ENCODE data around the gene CHMP4B. TPM values are rescaled to one million over a fixed set of nuclear protein-coding genes. Genes with fewer than 3 reads are reported as not detected.

CHMP4B gene
- total and polyA plus RNA-seq, 2 donors (not counting 1 experiment from before 2014, with no cell fraction given), result 62.3 to 83.9 TPM

GRCh38 chr20:33770005-33770404 lies 41.1 kb upstream of the CHMP4B start:
- Mint-ChIP-seq H3K9me3 (ENCODE audit: insufficient read depth) (no peaks in the 10 kb centered on the region), H3K27ac (peak overlapping the region; percentile 70), H3K4me3 (peak overlapping the region; percentile 61), H3K27me3 (no peaks in the 10 kb centered on the region), H3K4me1 (peaks cover 31% of the 10 kb centered on the region)
- no peak overlapping the region for H3K9ac ChIP-seq (ENCODE audit: low read length)
- no peaks in the 10 kb centered on the region for H3K79me2 ChIP-seq (ENCODE audit: control insufficient read depth, insufficient read depth, low read length)
- TF ChIP-seq EZH2 (IDR thresholded peaks at IDR 0.05; ENCODE audit: borderline replicate concordance, insufficient read depth, low read depth, low read length, poor library complexity, severe bottlenecking), result no peak
- TF ChIP-seq CTCF (IDR thresholded peaks at IDR 0.05), result no peak
- ATAC-seq (ENCODE audit: low read depth) (peak; percentile 41), DNase-seq (peak; percentile 42)
- no peaks in the 10 kb centered on the region for H4K20me1 ChIP-seq (ENCODE audit: control insufficient read depth, insufficient read depth, low read length, poor library complexity, severe bottlenecking)
- no peak overlapping the region for H3K4me2 ChIP-seq (replicated peaks; ENCODE audit: low read depth, low read length, poor library complexity, severe bottlenecking)
- no peak overlapping the region for H2AFZ ChIP-seq (ENCODE audit: insufficient read depth, low read depth, low read length, poor library complexity, severe bottlenecking)
- peaks cover 21 to 27% of the 10 kb centered on the region in 2 donors for H3K4me1 ChIP-seq (ENCODE audit: control insufficient read depth in 2 of 2, insufficient read depth in 2 of 2, low read length in 2 of 2)
- peaks cover 0 to 18% of the 10 kb centered on the region in 2 experiments for H3K36me3 ChIP-seq (replicated peaks in 1 of 2; ENCODE audit: control extremely low read depth in 1 of 2, control insufficient read depth in 1 of 2, extremely low read depth in 1 of 2, insufficient read depth in 2 of 2, low read length in 1 of 2)
- CTCF ChIA-PET, result interaction anchor here (0.8 to 2.7 kb wide), 4 partner anchors 22 to 300 kb away, joined by 3 to 10 read pairs (median 7); partner anchors contain the start of gene CHMP4B
- H3K27me3 ChIP-seq (replicated peaks in 1 of 4; ENCODE audit: control extremely low read depth in 1 of 4, control insufficient read depth in 3 of 4, insufficient read depth in 4 of 4, low read length in 3 of 4), result no peaks in the 10 kb centered on the region
- WGBS (ENCODE audit: insufficient coverage), result 76% methylated on average over 7 of the region's 10 CpGs
- POLR2A ChIA-PET, result no interaction called here
- H3K27ac ChIP-seq (ENCODE audit: low read length in 2 of 2), result no peak overlapping the region
- H3K9me3 ChIP-seq (ENCODE audit: control extremely low read depth in 1 of 3, control insufficient read depth in 2 of 3, insufficient read depth in 1 of 3, low read length in 2 of 3), result no peaks in the 10 kb centered on the region
- intact Hi-C loops (cut with micrococcal nuclease), result no loop called here
- peak overlapping the region in 1 of 5 experiments; percentile 15 for H3K4me3 ChIP-seq (ENCODE audit: control extremely low read depth in 1 of 5, extremely low read depth in 1 of 5, insufficient read depth in 1 of 5, low read depth in 2 of 5, low read length in 4 of 5)

GRCh38 chr20:33771938-33772337 lies 39.2 kb upstream of the CHMP4B start:
- no peaks in the 10 kb centered on the region for H3K9me3 Mint-ChIP-seq (ENCODE audit: insufficient read depth)

More at GRCh38 chr20:33771938-33772337, 39.2 kb upstream of the CHMP4B start:
- no peaks in the 10 kb centered on the region for H4K20me1 ChIP-seq (ENCODE audit: control insufficient read depth, insufficient read depth, low read length, poor library complexity, severe bottlenecking)
- no peak overlapping the region for H3K9ac ChIP-seq (ENCODE audit: low read length)
- H3K27me3 ChIP-seq (replicated peaks in 1 of 4; ENCODE audit: control extremely low read depth in 1 of 4, control insufficient read depth in 3 of 4, insufficient read depth in 4 of 4, low read length in 3 of 4), result no peaks in the 10 kb centered on the region
- ATAC-seq (ENCODE audit: low read depth) (no peak), DNase-seq (no peak)
- intact Hi-C loops (cut with micrococcal nuclease), result no loop called here
- TF ChIP-seq CTCF (IDR thresholded peaks at IDR 0.05) (no peak), EZH2 (IDR thresholded peaks at IDR 0.05; ENCODE audit: borderline replicate concordance, insufficient read depth, low read depth, low read length, poor library complexity, severe bottlenecking) (no peak)
- POLR2A ChIA-PET, result no interaction called here
- H2AFZ ChIP-seq (ENCODE audit: insufficient read depth, low read depth, low read length, poor library complexity, severe bottlenecking), result no peak overlapping the region
- H3K4me3 Mint-ChIP-seq, result peak overlapping the region; percentile 24
- peaks cover 0 to 13% of the 10 kb centered on the region in 2 experiments for H3K36me3 ChIP-seq (replicated peaks in 1 of 2; ENCODE audit: control extremely low read depth in 1 of 2, control insufficient read depth in 1 of 2, extremely low read depth in 1 of 2, insufficient read depth in 2 of 2, low read length in 1 of 2)
- CTCF ChIA-PET, result interaction anchor here (1.3 kb wide), 2 partner anchors 38 to 297 kb away, joined by 3 to 4 read pairs; no protein-coding TSS in a partner anchor
- H3K9me3 ChIP-seq (ENCODE audit: control extremely low read depth in 1 of 3, control insufficient read depth in 2 of 3, insufficient read depth in 1 of 3, low read length in 2 of 3), result peaks cover 0 to under 1% (median 0%) of the 10 kb centered on the region in 3 donors
- H3K4me1 Mint-ChIP-seq, result peaks cover 39% of the 10 kb centered on the region
- H3K27ac Mint-ChIP-seq, result peak overlapping the region; percentile 39
- 93% methylated on average over 4 of the region's 5 CpGs for WGBS (ENCODE audit: insufficient coverage)
- no peaks in the 10 kb centered on the region for H3K79me2 ChIP-seq (ENCODE audit: control insufficient read depth, insufficient read depth, low read length)
- H3K4me3 ChIP-seq (ENCODE audit: control extremely low read depth in 1 of 5, extremely low read depth in 1 of 5, insufficient read depth in 1 of 5, low read depth in 2 of 5, low read length in 4 of 5), result no peak overlapping the region
- H3K27ac ChIP-seq (ENCODE audit: low read length in 2 of 2), result no peak overlapping the region
- H3K4me2 ChIP-seq (replicated peaks; ENCODE audit: low read depth, low read length, poor library complexity, severe bottlenecking), result no peak overlapping the region
- H3K4me1 ChIP-seq (ENCODE audit: control insufficient read depth in 2 of 2, insufficient read depth in 2 of 2, low read length in 2 of 2), result peaks cover 28 to 43% of the 10 kb centered on the region in 2 donors
- H3K27me3 Mint-ChIP-seq, result no peaks in the 10 kb centered on the region

All from B cell (primary cell).